HTERT RPE-1 (cell line): Measurements from ENCODE around the gene COG3.

ENCODE experiments used
- in situ Hi-C: fragments of 300-500 bp; cut with MboI; formaldehyde crosslinking; loops from 4 replicates; pipeline ENCODE4 v1.14.3; 2020; ENCODE audit warnings: low sequenced_read_pairs

COG3 gene

GRCh38 chr13:45445053-45445452 is 19.7 kb upstream of the COG3 start:
- in situ Hi-C loops, result no loop called here

GRCh38 chr13:45446181-45446580 is 18.6 kb upstream of the COG3 start:
- in situ Hi-C loops, result no loop called here

GRCh38 chr13:45447050-45447661 is 17.6 kb upstream of the COG3 start:
- in situ Hi-C loops, result no loop called here

GRCh38 chr13:45448965-45449559 is 15.7 kb upstream of the COG3 start:
- in situ Hi-C loops, result no loop called here

GRCh38 chr13:45451282-45451681 is 13.5 kb upstream of the COG3 start:
- in situ Hi-C loops, result no loop called here

GRCh38 chr13:45454204-45454603 is 10.5 kb upstream of the COG3 start:
- in situ Hi-C loops, result no loop called here

- in situ Hi-C loops, result no loop called here
These were observed 8.4 kb upstream of the COG3 start for GRCh38 chr13:45456196-45456972.

GRCh38 chr13:45464141-45464686 is 525 bp upstream of the COG3 start:
- in situ Hi-C loops, result no loop called here

- in situ Hi-C loops, result no loop called here
These were observed 1.6 kb downstream of the COG3 start for GRCh38 chr13:45466359-45466758.

GRCh38 chr13:45468635-45469034 is 3.9 kb downstream of the COG3 start:
- in situ Hi-C loops, result no loop called here

- in situ Hi-C loops, result no loop called here
These were observed 7.5 kb downstream of the COG3 start for GRCh38 chr13:45472171-45472705.

- in situ Hi-C loops, result no loop called here
These were observed 8.9 kb downstream of the COG3 start for GRCh38 chr13:45473627-45474026.

GRCh38 chr13:45474584-45475454 is 10.1 kb downstream of the COG3 start:
- in situ Hi-C loops, result no loop called here

GRCh38 chr13:45479661-45480060 is 14.9 kb downstream of the COG3 start:
- in situ Hi-C loops, result no loop called here

GRCh38 chr13:45481688-45482087 is 16.9 kb downstream of the COG3 start:
- in situ Hi-C loops, result no loop called here

GRCh38 chr13:45482571-45483173 is 17.9 kb downstream of the COG3 start:
- in situ Hi-C loops, result no loop called here

- in situ Hi-C loops, result no loop called here
These were observed 22.9 kb downstream of the COG3 start for GRCh38 chr13:45487604-45488003.

GRCh38 chr13:45490068-45490467 is 25.3 kb downstream of the COG3 start:
- in situ Hi-C loops, result no loop called here

GRCh38 chr13:45492538-45492937 is 27.8 kb downstream of the COG3 start:
- in situ Hi-C loops, result no loop called here

- in situ Hi-C loops, result no loop called here
These were observed 32.2 kb downstream of the COG3 start for GRCh38 chr13:45496942-45497341.
